SK-N-SH (cell line): ENCODE results near the gene PODNL1. TPM values are rescaled to one million over a fixed set of nuclear protein-coding genes. Genes with fewer than 3 reads are reported as not detected.

Source experiments
- CTCF ChIA-PET: fragments of 300-600, 350-600 bp; formaldehyde crosslinking; extraction: SDS; loops from one replicate; lab custom pipeline; 2021; lab: Yijun Ruan, JAX
- POLR2A ChIA-PET: fragments of 350-600 bp; sonication (Branson Sonifier 250); formaldehyde crosslinking; extraction: SDS; loops from one replicate; lab custom pipeline; 2020; ENCODE audit warnings: antibody characterized with exemption, inconsistent platforms; lab: Yijun Ruan, JAX
- DNase-seq: peaks from one replicate; pipeline ENCODE4 v3.0.0; 2012
- H2AFZ ChIP-seq: fragments of 200-600 bp; sonication (generic); 2 replicates; pipeline ENCODE4 v1.8.1; 2016; ENCODE audit warnings: antibody characterized with exemption, mild to moderate bottlenecking, low read depth
- H3F3A ChIP-seq: fragments of 200-600 bp; sonication (generic); replicated peaks from 2 replicates; pipeline ENCODE3; 2016; ENCODE audit warnings: antibody characterized with exemption, mild to moderate bottlenecking; ENCODE audit not compliant: insufficient read depth
- H3K27ac ChIP-seq, 2 experiments: fragments of 200-500 bp in 1 of 2; fragments of 200-600 bp in 1 of 2; sonication (Bioruptor generic) in 1 of 2; sonication (generic), shearing (Covaris generic) in 1 of 2; 2 replicates each; pipeline versions ENCODE4 v1.5.1 to v1.6.1; 2014 to 2016; ENCODE audit warnings: low read depth in 2 of 2, inconsistent platforms in 1 of 2, low read length in 1 of 2, mild to moderate bottlenecking in 1 of 2, mixed read lengths in 1 of 2
- H3K27me3 ChIP-seq: fragments of 200-600 bp; sonication (generic), shearing (Covaris generic); 2 replicates; pipeline ENCODE4 v1.6.1; 2016; ENCODE audit warnings: mixed run types; ENCODE audit not compliant: insufficient read depth
- H3K36me3 ChIP-seq, 2 experiments: fragments of 200-500 bp in 1 of 2; fragments of 200-600 bp in 1 of 2; sonication (Bioruptor generic) in 1 of 2; sonication (generic) in 1 of 2; replicated peaks in 1 of 2; 2 replicates each; pipeline versions ENCODE3 to v1.5.1; 2014 to 2016; ENCODE audit warnings: low read length in 1 of 2, mild to moderate bottlenecking in 1 of 2; ENCODE audit not compliant: insufficient read depth in 2 of 2, control insufficient read depth in 1 of 2
- H3K4me1 ChIP-seq, 2 experiments: fragments of 200-500 bp in 1 of 2; fragments of 200-600 bp in 1 of 2; sonication (Bioruptor generic) in 1 of 2; sonication (generic), shearing (Covaris generic) in 1 of 2; 2 replicates each; pipeline versions ENCODE4 v1.5.1 to v1.6.1; 2014 to 2016; ENCODE audit warnings: low read depth in 1 of 2, low read length in 1 of 2, mixed run types in 1 of 2; ENCODE audit not compliant: insufficient read depth in 2 of 2, control insufficient read depth in 1 of 2
- H3K4me2 ChIP-seq: fragments of 200-600 bp; sonication (generic), shearing (Covaris generic); 2 replicates; pipeline ENCODE4 v1.6.1; 2017; ENCODE audit warnings: mixed run types
- H3K4me3 ChIP-seq, 2 experiments: fragments of 200-500 bp in 1 of 2; fragments of 200-600 bp in 1 of 2; sonication (Bioruptor generic) in 1 of 2; sonication (generic), shearing (Covaris generic) in 1 of 2; 2 replicates each; pipeline versions ENCODE4 v1.5.1 to v1.8.1; 2014 to 2016; ENCODE audit warnings: low read depth in 2 of 2, inconsistent platforms in 1 of 2, low read length in 1 of 2, mild to moderate bottlenecking in 1 of 2, mixed read lengths in 1 of 2, moderate library complexity in 1 of 2
- H3K79me2 ChIP-seq: fragments of 200-600 bp; sonication (generic); 2 replicates; pipeline ENCODE4 v1.8.1; 2017; ENCODE audit warnings: mild to moderate bottlenecking; ENCODE audit not compliant: insufficient read depth
- H3K9ac ChIP-seq: fragments of 200-600 bp; sonication (generic); 2 replicates; pipeline ENCODE4 v1.6.1; 2017; ENCODE audit warnings: mixed run types
- H3K9me2 ChIP-seq: fragments of 200-600 bp; sonication (generic); 2 replicates; pipeline ENCODE4 v1.6.1; 2017; ENCODE audit warnings: mixed run types
- H3K9me3 ChIP-seq: fragments of 200-600 bp; sonication (generic); 2 replicates; pipeline ENCODE4 v1.6.1; 2017; ENCODE audit warnings: mixed run types, mild to moderate bottlenecking, moderate library complexity
- H4K20me1 ChIP-seq: fragments of 200-600 bp; sonication (generic); 2 replicates; pipeline ENCODE4 v1.6.1; 2017; ENCODE audit warnings: mild to moderate bottlenecking, mixed run types; ENCODE audit not compliant: insufficient read depth
- EP300 ChIP-seq, 2 experiments: IDR thresholded peaks; 2 replicates each; pipeline versions ENCODE4 v1.4.0 to v1.6.1; 2012; ENCODE audit warnings: borderline replicate concordance in 1 of 2, low read depth in 1 of 2, low read length in 1 of 2
- GABPA ChIP-seq: IDR thresholded peaks from 2 replicates; pipeline ENCODE4 v1.4.0; 2012; ENCODE audit warnings: low read depth, mild to moderate bottlenecking
- MXI1 ChIP-seq: IDR thresholded peaks from 2 replicates; pipeline ENCODE4 v1.6.1; 2012; ENCODE audit warnings: mild to moderate bottlenecking, low read depth, low read length, improper control_type of control experiment
- NFIC ChIP-seq: IDR thresholded peaks from 2 replicates; pipeline ENCODE4 v1.4.0; 2012; ENCODE audit warnings: borderline replicate concordance
- NRF1 ChIP-seq: IDR thresholded peaks from 2 replicates; pipeline ENCODE4 v1.6.1; 2012; ENCODE audit warnings: low read depth, mild to moderate bottlenecking, low read length
- POLR2AphosphoS5 ChIP-seq: IDR thresholded peaks from 2 replicates; pipeline ENCODE4 v1.6.1; 2012; ENCODE audit warnings: low read depth, low read length
- REST ChIP-seq: IDR thresholded peaks from 2 replicates; pipeline ENCODE4 v1.6.1; 2012; ENCODE audit warnings: mild to moderate bottlenecking, low read depth, low read length, moderate library complexity
- SMC3 ChIP-seq: IDR thresholded peaks from 2 replicates; pipeline ENCODE4 v1.6.1; 2012; ENCODE audit warnings: low read depth, low read length, improper control_type of control experiment
- TAF1 ChIP-seq: IDR thresholded peaks from 2 replicates; pipeline ENCODE4 v1.6.1; 2012; ENCODE audit warnings: low read depth, mild to moderate bottlenecking, low read length, moderate library complexity, borderline replicate concordance
- WGBS: methylation state at CpG from one replicate; pipeline ENCODE4 v1.1.6; 2017; ENCODE audit warnings: low lambda C conversion rate; 5-methylcytosine and 5-hydroxymethylcytosine counted together
- polyA plus RNA-seq, 3 experiments: library from polyadenylated mRNA; depleted of rRNA; stranded (reverse); fragments of >200 nt; gene quantifications; 2 replicates each; pipeline ENCODE4 v1.2.3, GENCODE V29; 2012
- TF ChIP-seq, protein P1 (sequence below): IDR thresholded peaks from 2 replicates; pipeline ENCODE4 v1.4.0; 2012; ENCODE audit warnings: low read depth
- TF ChIP-seq, protein P2 (sequence below): IDR thresholded peaks from 2 replicates; pipeline ENCODE4 v1.4.0; 2012; ENCODE audit warnings: low read depth, borderline replicate concordance
- TF ChIP-seq, protein P3 (sequence below): fragments of 150-350 bp; IDR thresholded peaks from 2 replicates; pipeline ENCODE4 v1.6.1; 2016; ENCODE audit warnings: mild to moderate bottlenecking, low read depth, low read length
- TF ChIP-seq, protein P4 (sequence below): IDR thresholded peaks from 2 replicates; pipeline ENCODE4; 2012

PODNL1 gene
- polyA plus RNA-seq, 1 of the 3 experiments (the other 2 are of a cell fraction): 7.5 TPM

GRCh38 chr19:13987101-13987890 is 49.1 kb upstream of the PODNL1 start (continued):
- TF ChIP-seq, protein P1, sequence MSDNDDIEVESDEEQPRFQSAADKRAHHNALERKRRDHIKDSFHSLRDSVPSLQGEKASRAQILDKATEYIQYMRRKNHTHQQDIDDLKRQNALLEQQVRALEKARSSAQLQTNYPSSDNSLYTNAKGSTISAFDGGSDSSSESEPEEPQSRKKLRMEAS: no peak
- TF ChIP-seq, protein P2, sequence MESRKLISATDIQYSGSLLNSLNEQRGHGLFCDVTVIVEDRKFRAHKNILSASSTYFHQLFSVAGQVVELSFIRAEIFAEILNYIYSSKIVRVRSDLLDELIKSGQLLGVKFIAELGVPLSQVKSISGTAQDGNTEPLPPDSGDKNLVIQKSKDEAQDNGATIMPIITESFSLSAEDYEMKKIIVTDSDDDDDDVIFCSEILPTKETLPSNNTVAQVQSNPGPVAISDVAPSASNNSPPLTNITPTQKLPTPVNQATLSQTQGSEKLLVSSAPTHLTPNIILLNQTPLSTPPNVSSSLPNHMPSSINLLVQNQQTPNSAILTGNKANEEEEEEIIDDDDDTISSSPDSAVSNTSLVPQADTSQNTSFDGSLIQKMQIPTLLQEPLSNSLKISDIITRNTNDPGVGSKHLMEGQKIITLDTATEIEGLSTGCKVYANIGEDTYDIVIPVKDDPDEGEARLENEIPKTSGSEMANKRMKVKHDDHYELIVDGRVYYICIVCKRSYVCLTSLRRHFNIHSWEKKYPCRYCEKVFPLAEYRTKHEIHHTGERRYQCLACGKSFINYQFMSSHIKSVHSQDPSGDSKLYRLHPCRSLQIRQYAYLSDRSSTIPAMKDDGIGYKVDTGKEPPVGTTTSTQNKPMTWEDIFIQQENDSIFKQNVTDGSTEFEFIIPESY: no peak
- TF ChIP-seq EP300 (IDR thresholded peaks at IDR 0.05; ENCODE audit: borderline replicate concordance in 1 of 2, low read depth in 1 of 2, low read length in 1 of 2) (no peak), NFIC (no peak), SMC3 (no peak), TAF1 (no peak), MXI1 (no peak)

- ChIA-PET CTCF (interaction anchor here (1.1 to 3.0 kb wide), 3 partner anchors 46 to 106 kb away, joined by 4 to 12 read pairs (median 5); partner anchors contain the start of genes IL27RA and MISP3), POLR2A (no interaction called here)
- Histone ChIP-seq H3K9ac (peak overlapping the region; percentile 58), H4K20me1 (no peaks in the 10 kb centered on the region), H3K27me3 (no peaks in the 10 kb centered on the region), H3K4me1 (peaks cover 16 to 32% of the 10 kb centered on the region in 2 experiments; a peak in 3 of 4 replicates), H3K27ac (peak overlapping the region; percentile 73 to 87), H3K36me3 (peaks cover 0 to 3% of the 10 kb centered on the region in 2 experiments), H3K9me2 (no peaks in the 10 kb centered on the region), H3K9me3 (no peaks in the 10 kb centered on the region), H3K4me2 (peak overlapping the region; percentile 81), H3K4me3 (no peak overlapping the region), H2AFZ (peak overlapping the region; percentile 88), H3K79me2 (no peaks in the 10 kb centered on the region), H3F3A (peaks cover 13% of the 10 kb centered on the region)
- TF ChIP-seq POLR2AphosphoS5: peak; percentile 55; the same call in 1 of the 2 replicates
- TF ChIP-seq, protein P3, sequence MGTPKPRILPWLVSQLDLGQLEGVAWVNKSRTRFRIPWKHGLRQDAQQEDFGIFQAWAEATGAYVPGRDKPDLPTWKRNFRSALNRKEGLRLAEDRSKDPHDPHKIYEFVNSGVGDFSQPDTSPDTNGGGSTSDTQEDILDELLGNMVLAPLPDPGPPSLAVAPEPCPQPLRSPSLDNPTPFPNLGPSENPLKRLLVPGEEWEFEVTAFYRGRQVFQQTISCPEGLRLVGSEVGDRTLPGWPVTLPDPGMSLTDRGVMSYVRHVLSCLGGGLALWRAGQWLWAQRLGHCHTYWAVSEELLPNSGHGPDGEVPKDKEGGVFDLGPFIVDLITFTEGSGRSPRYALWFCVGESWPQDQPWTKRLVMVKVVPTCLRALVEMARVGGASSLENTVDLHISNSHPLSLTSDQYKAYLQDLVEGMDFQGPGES: no peak
- peak; percentile 45; the same call in 1 of the 2 replicates for TF ChIP-seq TAF1
- peak; percentile 89 for TF ChIP-seq NRF1
- TF ChIP-seq, protein P4, sequence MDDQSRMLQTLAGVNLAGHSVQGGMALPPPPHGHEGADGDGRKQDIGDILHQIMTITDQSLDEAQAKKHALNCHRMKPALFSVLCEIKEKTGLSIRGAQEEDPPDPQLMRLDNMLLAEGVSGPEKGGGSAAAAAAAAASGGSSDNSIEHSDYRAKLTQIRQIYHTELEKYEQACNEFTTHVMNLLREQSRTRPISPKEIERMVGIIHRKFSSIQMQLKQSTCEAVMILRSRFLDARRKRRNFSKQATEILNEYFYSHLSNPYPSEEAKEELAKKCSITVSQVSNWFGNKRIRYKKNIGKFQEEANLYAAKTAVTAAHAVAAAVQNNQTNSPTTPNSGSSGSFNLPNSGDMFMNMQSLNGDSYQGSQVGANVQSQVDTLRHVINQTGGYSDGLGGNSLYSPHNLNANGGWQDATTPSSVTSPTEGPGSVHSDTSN: 0 out of 2 replicates have a peak, but pooled peaks have one; percentile 16
- TF ChIP-seq, protein P1: peak; percentile 13; the same call in 1 of the 2 replicates
- TF ChIP-seq SMC3: no peak
- no peak for TF ChIP-seq REST
- peak; percentile 54 for TF ChIP-seq GABPA
- 11% methylated on average over 3 of the region's 19 CpGs for WGBS
- DNase-seq: peak; percentile 97
These were observed 48.2 kb upstream of the PODNL1 start for GRCh38 chr19:13986348-13986904.
